Testis (tissue), 2 donors: ENCODE measurements around the gene CAMTA1.

Experiments used
- CTCF ChIP-seq, 3 experiments: fragments of 450-650 bp in 2 of 3; fragments of 200-600 bp in 1 of 3; sonication (generic) in 1 of 3; IDR thresholded peaks; one replicate each; pipeline ENCODE4 v1.5.1; 2016 to 2019; ENCODE audit warnings: antibody characterized with exemption in 3 of 3, mild to moderate bottlenecking in 2 of 3, moderate library complexity in 1 of 3
- POLR2A ChIP-seq: fragments of 450-650 bp; IDR thresholded peaks from one replicate; pipeline ENCODE4 v1.6.1; 2017; ENCODE audit warnings: antibody characterized with exemption, mild to moderate bottlenecking, moderate library complexity

- no peak for TF ChIP-seq CTCF (IDR thresholded peaks at IDR 0.05)
- TF ChIP-seq POLR2A: no peak
These were observed 544.8 kb downstream of the CAMTA1 start for GRCh38 chr1:7329868-7330615.
